NCI-H2029 treated with DMSO at 0.1 percent for 48 hours (cell line): ENCODE measurements around the gene KRT33B.
"Not testable (repeated sequence)": the region's sequence is repeated elsewhere in the genome, so short reads cannot be mapped to it uniquely, and the experiment has no call there.

Experiments
- DNase-seq: peaks from one replicate; lab custom pipeline; 2025; lab: John Stamatoyannopoulos, UW

KRT33B gene

GRCh38 chr17:41347869-41348760 lies 21.5 kb downstream of the KRT33B start:
- DNase-seq, result no peak

DNA sequence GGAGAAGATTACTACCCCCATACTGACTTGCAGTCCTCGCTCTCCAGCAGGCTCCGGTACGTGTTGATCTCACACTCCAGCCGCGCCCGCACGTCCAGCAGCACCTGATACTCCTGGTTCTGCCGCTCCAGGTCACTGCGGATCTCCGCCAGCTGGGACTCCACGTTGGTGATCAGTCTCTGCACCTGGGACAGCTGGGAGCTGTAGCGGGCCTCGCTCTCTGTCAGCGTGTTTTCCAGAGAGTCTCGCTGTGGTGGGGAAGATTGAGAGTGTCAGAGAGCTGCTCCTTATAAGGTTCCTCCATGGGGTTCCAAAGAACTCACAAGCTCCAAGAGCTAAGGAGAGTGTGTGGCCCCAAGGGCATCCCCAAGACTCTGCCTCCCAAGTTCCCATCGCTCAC lies 23.2 kb downstream of the KRT33B start:
- DNase-seq, result not testable (repeated sequence)

- DNase-seq, result no peak
These were observed 23.6 kb downstream of the KRT33B start for GRCh38 chr17:41345992-41346391.

GRCh38 chr17:41343029-41343428 lies 26.6 kb downstream of the KRT33B start:
- DNase-seq, result no peak

DNA sequence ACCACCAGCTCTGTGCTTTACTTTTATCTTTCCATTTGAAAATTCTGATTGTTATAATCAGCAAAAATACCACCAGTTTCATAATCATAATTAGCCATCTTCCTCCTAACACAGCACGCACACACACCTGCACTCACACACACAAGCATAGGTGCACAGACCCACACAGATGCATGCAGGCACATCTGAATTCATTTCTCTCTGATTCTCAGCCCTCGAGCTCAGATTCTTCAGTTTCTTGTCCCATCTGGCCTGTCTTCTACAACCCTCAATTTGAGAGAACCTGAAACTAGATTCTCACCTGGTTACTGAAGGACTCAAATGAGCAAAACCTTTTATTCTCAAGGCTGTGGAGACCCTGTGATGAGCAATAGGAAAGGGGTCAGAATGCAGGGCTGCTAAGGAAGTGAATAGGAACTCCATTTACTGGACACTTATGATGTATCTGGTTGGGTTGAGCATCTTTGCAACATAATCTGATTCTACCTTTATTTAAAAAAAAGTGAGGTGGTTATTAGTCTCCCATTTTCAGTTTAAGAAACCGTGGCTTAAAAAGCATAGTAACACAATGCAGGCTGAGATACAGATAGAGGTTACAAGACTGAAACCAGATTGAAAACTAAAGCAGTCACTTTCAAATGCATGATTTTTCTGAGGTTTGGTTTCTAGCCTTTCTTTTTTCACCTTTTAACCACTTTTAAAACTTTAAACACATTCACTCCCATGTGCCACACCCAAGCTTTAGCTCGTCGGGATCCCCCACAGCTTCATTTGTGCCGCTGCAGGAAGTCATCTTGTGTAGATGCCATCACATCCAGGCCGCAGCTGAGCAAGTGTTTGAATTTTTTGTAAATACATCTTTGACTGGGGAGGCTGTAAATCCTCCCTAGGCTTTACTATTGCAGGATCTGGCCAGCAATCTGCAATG lies 28.4 kb downstream of the KRT33B start:
- no peak for DNase-seq

- DNase-seq, result no peak
These were observed 29.1 kb downstream of the KRT33B start for GRCh38 chr17:41340494-41340893.

DNA sequence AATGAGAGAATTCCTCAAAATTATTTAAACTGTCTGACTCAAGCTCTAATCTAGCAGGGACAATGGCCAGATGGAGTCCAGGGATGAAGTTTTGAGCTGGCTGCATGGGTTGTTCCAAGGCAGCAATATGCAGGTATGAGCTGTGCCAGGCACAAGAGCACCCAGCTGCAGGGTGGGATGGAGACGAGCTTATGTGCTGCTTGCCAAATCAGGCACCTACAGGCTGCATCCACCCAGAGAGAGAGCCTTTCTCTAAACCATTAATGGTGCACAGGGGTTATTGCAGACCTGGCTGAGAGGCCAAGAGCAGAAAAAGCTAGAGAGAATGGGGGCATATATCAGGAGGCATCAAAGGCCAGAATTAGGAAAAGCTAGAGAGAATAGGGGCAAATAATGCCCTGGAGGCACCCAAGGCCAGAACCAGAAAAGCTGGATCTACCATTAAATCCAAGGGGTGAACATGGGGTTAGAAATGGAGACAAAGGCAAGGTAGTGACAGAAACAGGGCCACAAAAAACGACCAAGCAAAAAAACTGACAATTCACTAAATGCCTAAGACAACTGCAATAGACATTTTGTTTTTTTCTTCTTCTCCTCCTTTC lies 29.9 kb downstream of the KRT33B start:
- DNase-seq, result no peak

- DNase-seq, result no peak
These were observed 30.6 kb downstream of the KRT33B start for GRCh38 chr17:41338961-41339485.

DNA sequence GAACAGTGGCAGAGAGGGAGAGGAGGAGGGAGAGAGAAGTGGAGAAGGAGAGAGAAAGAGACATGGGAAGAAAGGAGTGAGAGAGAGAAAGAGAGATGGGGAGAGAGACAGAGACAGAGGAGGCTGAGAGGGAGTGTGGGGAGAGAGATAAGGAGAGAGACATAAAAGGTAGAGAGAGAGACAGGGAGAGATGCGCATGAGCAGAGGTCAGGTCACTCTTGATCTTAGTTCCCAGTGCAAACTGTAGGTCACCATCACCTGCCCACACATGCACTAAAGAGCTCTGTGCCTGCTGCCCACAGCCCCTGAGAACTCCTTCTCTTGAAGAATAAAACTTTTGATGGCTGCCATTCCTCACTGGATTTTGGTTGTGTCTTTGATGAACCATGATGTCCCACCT lies 33.9 kb downstream of the KRT33B start:
- no peak for DNase-seq

GRCh38 chr17:41334385-41335305 lies 35.0 kb downstream of the KRT33B start:
- no peak for DNase-seq

DNA sequence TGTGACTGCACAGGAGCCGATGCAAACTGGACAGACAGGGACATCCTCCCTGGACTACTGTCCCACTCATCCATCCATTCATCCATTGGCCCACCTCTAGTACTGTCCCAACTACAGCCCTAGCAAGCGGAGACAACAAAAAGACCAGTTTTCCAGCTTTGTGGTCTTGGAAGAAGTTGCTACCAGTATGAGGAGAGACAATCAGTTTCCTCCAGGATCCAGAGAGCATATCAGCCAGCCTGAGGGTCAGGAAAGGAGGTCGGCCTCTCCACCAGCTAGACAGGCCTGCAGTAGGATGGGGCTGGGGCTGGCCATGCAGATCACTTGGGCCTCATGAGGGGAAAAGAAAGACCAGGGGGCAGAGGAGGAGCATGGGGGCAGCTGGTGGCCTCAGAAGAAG lies 35.8 kb downstream of the KRT33B start:
- DNase-seq, result no peak

DNA sequence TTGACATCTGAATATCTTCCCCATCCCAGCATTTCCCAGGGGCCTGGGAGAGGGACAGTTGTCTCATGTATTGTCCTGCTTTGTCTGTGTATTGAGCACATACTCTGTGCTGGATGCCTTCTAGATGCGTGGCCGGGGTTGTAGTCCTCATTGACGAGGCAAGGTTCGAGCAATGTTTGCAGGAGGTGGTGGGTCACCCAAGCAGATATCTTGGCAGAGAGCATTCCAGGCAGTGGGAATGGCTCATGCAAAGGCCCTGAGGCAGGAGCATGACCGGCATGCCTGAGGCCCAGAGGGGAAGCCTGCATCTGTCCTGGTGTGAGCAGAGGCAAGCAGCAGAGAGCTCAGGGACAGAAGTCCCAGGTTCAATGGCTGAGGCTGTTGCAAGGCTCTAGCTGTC lies 36.5 kb downstream of the KRT33B start:
- DNase-seq, result no peak

GRCh38 chr17:41332239-41332638 lies 37.4 kb downstream of the KRT33B start:
- no peak for DNase-seq

- DNase-seq, result no peak
These were observed 38.0 kb downstream of the KRT33B start for GRCh38 chr17:41331606-41332005.

GRCh38 chr17:41329279-41329948 lies 40.2 kb downstream of the KRT33B start:
- peak; percentile 18 for DNase-seq

GRCh38 chr17:41328207-41328606 lies 41.4 kb downstream of the KRT33B start:
- no peak for DNase-seq

DNA sequence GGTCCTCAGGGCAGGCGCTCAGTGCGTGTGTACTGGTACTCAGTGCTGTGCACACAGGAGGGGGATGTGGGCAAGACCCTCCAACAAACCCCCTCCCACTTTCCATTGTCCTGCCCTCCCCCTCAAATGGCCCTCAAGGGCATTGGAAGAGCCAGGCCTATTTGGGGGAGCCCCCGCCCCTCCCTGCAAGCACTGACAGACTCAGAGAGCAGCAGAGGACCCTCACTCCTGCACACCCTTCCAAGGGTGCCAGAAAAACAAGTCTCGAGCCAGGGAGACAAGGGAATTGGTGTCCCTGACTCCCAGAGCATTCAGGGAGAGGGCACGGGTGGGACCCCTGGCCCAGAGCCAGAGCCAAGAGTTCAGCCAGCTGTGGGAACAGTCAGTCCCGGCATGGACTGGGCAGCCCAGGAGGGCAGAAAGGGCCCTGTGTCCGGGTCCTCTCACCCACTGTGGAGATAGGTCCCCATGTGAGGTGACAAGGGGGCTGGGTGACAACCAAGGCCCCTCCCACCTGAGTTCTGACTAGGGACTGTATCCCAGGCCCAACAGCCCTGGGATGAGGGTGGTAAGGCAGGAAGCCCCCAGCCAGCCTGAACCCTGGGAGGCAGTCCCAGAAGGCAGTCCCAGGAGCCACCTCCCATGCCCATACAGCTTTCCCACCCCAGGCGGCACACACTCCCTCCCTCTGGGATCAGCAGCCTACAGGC lies 42.0 kb downstream of the KRT33B start:
- DNase-seq, result no peak

DNA sequence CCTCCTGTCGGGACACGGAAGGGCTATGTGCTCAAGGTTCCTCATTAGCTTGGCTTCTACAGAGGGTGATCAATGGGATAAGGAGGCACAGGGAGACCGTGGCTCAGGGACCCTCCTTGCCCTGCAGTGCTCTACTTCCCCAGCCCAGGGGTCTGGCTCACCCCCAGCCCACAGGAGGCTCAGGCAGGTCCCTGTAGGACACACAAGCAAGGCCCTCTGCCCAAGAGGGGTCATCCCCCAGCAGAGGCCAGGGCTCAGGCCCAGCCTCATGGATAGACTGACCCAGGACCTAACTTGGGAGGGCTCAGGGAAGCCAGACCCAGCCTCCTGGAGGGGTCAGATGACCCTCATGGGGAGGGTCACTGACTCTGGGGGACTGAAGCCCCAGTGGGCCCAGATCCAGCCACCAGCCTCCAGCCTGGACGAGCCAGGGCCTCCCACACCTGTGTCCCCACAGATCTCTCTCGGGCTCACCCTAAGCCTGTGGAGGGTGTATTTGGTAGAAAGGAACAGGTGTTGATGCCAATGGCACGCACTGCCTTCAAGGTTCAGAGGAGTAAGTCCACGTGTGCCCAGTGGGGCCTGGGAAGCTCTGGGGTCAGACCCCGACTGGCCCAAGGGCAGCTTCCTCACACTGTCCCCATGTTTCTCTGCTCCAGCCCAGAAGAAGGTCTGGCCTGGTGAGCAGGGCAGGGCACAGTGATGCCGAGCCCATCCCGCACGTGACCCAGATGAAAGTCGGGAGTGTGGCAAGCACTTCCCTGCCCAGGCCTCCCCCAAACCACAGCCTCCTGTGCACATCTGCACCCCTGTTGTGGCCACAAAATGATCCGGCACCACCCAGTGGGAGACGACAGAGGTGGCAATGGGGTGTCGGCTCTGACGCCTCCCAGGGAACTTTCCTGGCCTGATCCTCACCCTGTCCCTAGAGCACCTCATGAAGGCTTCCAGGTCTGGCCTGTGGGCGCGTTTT lies 43.2 kb downstream of the KRT33B start:
- no peak for DNase-seq

DNA sequence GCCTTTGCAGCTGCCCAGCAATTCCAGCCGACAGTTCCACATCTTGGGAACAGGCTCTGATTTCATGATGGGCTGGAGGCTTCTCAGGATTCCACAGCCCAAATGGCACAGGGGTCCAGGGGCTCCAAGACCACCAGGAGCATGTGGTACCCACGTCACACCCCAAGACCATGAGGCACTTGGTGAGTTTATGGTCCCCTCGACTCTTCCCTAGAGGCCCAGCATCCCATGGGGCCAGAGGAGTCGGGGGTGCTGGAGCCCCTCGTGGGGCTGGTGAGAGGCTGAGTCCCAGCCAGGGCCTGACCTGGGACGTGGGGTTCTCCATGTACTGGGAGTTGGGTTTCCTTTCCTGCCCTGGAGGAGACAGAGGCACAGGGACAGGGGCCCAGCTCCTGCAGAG lies 44.0 kb downstream of the KRT33B start:
- no peak for DNase-seq
